Neural progenitor cell (in vitro differentiated cells): ENCODE results near the gene INHBB.

Experiments
- EZH2 ChIP-seq: fragments of 200-600 bp; sonication (generic); IDR thresholded peaks from 2 replicates; pipeline ENCODE4 v1.6.1; 2017; ENCODE audit warnings: antibody characterized with exemption, mild to moderate bottlenecking, moderate library complexity
- TF ChIP-seq, protein P1 (sequence below): fragments of 200-600 bp; sonication (generic); IDR thresholded peaks from 2 replicates; pipeline ENCODE4 v1.5.1; 2017; ENCODE audit warnings: antibody characterized with exemption, mild to moderate bottlenecking

DNA sequence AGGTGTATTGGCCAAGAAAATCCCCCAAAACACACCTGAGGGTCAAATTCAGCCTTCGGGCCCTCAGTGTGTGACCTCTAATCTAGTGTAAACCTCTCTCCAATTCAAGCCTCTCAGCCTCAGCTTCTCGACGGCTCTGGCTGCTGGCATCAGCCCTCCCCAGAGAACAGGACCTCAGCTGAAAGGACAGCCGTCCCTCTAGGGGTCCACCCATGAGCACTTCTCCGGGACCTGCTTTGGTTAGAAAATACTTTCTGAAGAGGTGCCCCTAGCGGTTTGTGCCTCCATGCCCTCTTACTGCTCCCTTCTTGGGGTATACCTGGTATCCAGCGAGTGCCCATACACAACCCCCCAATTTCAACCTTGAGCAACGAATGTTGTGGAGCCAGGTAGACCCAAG, 48.8 kb downstream of the INHBB start:
- TF ChIP-seq, protein P1, sequence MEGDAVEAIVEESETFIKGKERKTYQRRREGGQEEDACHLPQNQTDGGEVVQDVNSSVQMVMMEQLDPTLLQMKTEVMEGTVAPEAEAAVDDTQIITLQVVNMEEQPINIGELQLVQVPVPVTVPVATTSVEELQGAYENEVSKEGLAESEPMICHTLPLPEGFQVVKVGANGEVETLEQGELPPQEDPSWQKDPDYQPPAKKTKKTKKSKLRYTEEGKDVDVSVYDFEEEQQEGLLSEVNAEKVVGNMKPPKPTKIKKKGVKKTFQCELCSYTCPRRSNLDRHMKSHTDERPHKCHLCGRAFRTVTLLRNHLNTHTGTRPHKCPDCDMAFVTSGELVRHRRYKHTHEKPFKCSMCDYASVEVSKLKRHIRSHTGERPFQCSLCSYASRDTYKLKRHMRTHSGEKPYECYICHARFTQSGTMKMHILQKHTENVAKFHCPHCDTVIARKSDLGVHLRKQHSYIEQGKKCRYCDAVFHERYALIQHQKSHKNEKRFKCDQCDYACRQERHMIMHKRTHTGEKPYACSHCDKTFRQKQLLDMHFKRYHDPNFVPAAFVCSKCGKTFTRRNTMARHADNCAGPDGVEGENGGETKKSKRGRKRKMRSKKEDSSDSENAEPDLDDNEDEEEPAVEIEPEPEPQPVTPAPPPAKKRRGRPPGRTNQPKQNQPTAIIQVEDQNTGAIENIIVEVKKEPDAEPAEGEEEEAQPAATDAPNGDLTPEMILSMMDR: no peak
- no peak for TF ChIP-seq EZH2
